Suppressor macrophage treated with lipopolysaccharide for 4 hours (primary cell): ENCODE data around the gene ALDH1B1.
"Not testable (repeated sequence)": the region's sequence is repeated elsewhere in the genome, so short reads cannot be mapped to it uniquely, and the experiment has no call there.

Experiments
- DNase-seq: peaks from one replicate; pipeline ENCODE4 v3.0.0-alpha.2; 2020

The ALDH1B1 gene

GRCh38 chr9:38388283-38389223 is 3.9 kb upstream of the ALDH1B1 start:
- no peak for DNase-seq

- no peak for DNase-seq
These were observed 3.2 kb upstream of the ALDH1B1 start for GRCh38 chr9:38389313-38389712.

GRCh38 chr9:38390442-38390841 is 2.1 kb upstream of the ALDH1B1 start:
- DNase-seq: no peak

- DNase-seq: no peak
These were observed 1.7 kb upstream of the ALDH1B1 start for GRCh38 chr9:38390851-38391250.

- no peak for DNase-seq
These were observed 1.0 kb upstream of the ALDH1B1 start for GRCh38 chr9:38391278-38392118.

- DNase-seq: no peak
These were observed 760 bp downstream of the ALDH1B1 start for GRCh38 chr9:38393128-38393796.

GRCh38 chr9:38394416-38394815 is 1.9 kb downstream of the ALDH1B1 start:
- no peak for DNase-seq

- no peak for DNase-seq
These were observed 3.3 kb downstream of the ALDH1B1 start for GRCh38 chr9:38395653-38396370.

GRCh38 chr9:38396371-38396671 is 3.8 kb downstream of the ALDH1B1 start:
- no peak for DNase-seq

GRCh38 chr9:38399191-38399590 is 6.7 kb downstream of the ALDH1B1 start:
- DNase-seq: not testable (repeated sequence)

GRCh38 chr9:38401994-38402393 is 9.5 kb downstream of the ALDH1B1 start:
- DNase-seq: no peak

- no peak for DNase-seq
These were observed 11.8 kb downstream of the ALDH1B1 start for GRCh38 chr9:38404314-38404713.

GRCh38 chr9:38405785-38406184 is 13.3 kb downstream of the ALDH1B1 start:
- DNase-seq: peak; percentile 9

- no peak for DNase-seq
These were observed 14.1 kb downstream of the ALDH1B1 start for GRCh38 chr9:38406476-38407186.

GRCh38 chr9:38408719-38409118 is 16.2 kb downstream of the ALDH1B1 start:
- DNase-seq: no peak

- DNase-seq: no peak
These were observed 20.2 kb downstream of the ALDH1B1 start for GRCh38 chr9:38412751-38413150.

GRCh38 chr9:38413283-38413682 is 20.8 kb downstream of the ALDH1B1 start:
- DNase-seq: no peak

GRCh38 chr9:38414040-38414723 is 21.7 kb downstream of the ALDH1B1 start:
- DNase-seq: no peak

GRCh38 chr9:38415856-38416255 is 23.4 kb downstream of the ALDH1B1 start:
- no peak for DNase-seq

- no peak for DNase-seq
These were observed 24.0 kb downstream of the ALDH1B1 start for GRCh38 chr9:38416461-38416860.
